Ecto neural progenitor cell (in vitro differentiated cells): ENCODE data around the gene PCDHA3.
A peak's percentile ranks its signal among the peaks of the same experiment; 100 is the strongest.
"Not testable (repeated sequence)": the region's sequence is repeated elsewhere in the genome, so short reads cannot be mapped to it uniquely, and the experiment has no call there.

Experiments used
- DNase-seq: peaks from one replicate; pipeline ENCODE4 v3.0.0-alpha.2; 2018; ENCODE audit warnings: low spot score

Gene PCDHA3

DNA sequence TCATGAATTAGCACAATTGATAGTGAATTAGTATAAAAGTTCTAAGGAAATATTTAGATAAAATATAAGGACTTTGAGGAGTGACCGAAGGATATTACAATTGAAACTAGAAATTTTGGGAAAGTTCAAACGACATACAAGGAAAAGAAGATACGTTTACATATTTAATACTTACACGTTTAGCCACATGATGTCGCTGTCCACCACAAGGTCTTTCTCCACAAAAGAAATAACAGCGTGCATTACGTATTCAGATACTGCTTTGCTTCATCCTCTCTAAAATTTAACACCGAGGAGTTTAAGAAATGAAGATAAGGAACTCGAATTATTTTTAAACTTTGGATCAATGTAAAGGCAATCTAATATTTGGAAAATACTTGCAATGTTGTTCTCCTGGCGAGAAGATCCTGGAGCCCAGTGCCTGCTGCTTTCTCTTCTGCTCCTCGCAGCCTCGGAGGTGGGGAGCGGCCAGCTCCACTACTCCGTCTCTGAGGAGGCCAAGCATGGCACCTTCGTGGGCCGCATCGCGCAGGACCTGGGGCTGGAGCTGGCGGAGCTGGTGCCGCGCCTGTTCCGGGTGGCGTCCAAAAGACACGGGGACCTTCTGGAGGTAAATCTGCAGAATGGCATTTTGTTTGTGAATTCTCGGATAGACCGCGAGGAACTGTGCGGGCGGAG is at the start of gene PCDHA3:
Gene PCDHA3 (plus strand): TSS at position 242 of the 678 bp plus-strand sequence.
- no peak for DNase-seq

GRCh38 chr5:140753561-140753960 is 47.3 kb upstream of the PCDHA3 start:
- no peak for DNase-seq

- no peak for DNase-seq
Measured at GRCh38 chr5:140764177-140764973, 36.5 kb upstream of the PCDHA3 start.

GRCh38 chr5:140767444-140767843 is 33.4 kb upstream of the PCDHA3 start:
- DNase-seq = no peak

DNA sequence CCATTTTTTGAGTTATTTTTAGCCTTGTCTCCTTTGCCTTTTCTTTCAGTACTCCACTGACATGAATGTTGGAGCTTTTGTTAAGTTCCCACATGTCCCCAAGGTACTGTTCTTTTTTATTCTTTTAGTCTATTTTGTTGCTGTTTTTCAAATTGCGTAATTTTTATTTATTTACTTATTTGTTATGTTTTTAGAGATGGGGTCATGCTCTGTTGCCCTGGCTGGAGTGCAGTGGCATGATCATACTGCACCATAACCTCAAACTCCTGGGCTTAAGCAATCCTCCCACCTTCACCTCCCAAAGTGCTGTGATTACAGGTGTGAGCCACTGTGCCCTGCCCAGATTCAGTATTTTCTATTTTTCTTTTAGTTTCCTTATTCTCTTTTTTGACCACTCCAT is 20.3 kb upstream of the PCDHA3 start:
- no peak for DNase-seq

GRCh38 chr5:140785905-140786686 is 14.8 kb upstream of the PCDHA3 start, which contains the start of gene PCDHA1:
Gene PCDHA1 (plus strand): TSS chr5:140786140.
- DNase-seq = no peak

DNA sequence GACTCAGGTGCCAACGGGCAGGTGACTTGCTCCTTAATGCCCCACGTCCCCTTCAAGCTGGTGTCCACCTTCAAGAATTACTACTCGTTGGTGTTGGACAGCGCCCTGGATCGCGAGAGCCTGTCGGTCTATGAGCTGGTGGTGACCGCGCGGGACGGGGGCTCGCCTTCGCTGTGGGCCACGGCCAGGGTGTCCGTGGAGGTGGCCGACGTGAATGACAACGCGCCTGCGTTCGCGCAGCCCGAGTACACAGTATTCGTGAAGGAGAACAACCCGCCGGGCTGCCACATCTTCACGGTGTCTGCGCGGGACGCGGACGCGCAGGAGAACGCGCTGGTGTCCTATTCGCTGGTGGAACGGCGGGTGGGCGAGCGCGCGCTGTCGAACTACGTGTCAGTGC is 13.4 kb upstream of the PCDHA3 start:
- not testable (repeated sequence) for DNase-seq

- DNase-seq = not testable (repeated sequence)
Measured at GRCh38 chr5:140787849-140788504, 12.9 kb upstream of the PCDHA3 start.

- no peak for DNase-seq
Measured at GRCh38 chr5:140791089-140791488, 9.8 kb upstream of the PCDHA3 start.

DNA sequence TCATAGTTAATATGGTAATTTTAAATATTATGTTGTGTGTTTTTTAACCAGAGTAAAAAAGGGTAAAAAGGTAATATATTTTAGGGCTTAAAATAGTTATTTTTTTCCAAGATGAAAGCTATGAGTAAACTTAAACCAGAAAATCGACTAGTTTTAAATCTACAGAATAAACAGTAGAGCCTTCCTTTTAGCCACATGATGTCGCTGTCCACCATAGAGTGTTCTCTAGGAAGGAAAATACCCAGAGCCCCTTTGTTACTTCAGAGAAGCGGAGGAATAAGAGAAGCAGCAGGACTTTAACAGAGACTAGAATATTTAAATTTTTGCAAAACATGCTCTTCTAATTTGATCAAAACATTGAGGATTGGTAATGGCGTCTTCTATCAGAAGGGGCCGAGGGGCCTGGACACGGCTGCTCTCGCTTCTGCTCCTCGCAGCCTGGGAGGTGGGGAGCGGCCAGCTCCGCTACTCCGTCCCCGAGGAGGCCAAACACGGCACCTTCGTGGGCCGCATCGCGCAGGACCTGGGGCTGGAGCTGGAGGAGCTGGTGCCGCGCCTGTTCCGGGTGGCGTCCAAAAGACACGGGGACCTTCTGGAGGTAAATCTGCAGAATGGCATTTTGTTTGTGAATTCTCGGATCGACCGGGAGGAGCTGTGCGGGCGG is 6.1 kb upstream of the PCDHA3 start, which contains the start of gene PCDHA2:
Gene PCDHA2 (plus strand): TSS at position 258 of the 664 bp plus-strand sequence.
- no peak for DNase-seq

DNA sequence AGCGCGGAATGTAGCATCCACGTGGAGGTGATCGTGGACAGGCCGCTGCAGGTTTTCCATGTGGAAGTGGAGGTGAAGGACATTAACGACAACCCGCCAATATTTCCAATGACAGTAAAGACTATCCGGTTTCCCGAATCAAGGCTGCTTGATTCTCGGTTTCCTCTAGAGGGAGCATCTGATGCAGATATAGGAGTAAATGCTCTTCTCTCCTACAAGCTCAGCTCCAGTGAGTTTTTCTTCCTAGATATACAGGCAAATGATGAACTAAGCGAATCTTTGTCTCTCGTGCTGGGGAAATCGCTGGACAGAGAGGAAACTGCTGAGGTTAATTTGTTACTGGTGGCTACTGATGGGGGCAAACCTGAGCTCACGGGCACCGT is 5.6 kb upstream of the PCDHA3 start:
- no peak for DNase-seq

DNA sequence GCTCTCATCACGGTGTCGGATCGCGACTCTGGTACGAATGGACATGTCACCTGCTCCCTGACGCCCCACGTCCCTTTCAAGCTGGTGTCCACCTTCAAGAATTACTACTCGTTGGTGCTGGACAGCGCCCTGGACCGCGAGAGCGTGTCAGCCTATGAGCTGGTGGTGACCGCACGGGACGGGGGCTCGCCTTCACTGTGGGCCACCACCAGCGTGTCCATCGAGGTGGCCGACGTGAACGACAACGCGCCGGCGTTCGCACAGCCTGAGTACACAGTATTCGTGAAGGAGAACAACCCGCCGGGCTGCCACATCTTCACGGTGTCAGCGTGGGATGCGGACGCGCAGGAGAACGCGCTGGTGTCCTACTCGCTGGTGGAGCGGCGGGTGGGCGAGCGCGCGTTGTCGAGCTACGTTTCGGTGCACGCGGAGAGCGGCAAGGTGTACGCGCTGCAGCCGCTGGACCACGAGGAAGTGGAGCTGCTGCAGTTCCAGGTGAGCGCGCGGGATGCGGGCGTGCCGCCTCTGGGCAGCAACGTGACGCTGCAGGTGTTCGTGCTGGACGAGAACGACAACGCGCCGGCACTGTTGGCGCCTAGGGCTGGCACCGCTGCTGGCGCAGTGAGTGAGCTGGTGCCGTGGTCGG is 4.7 kb upstream of the PCDHA3 start:
- DNase-seq = not testable (repeated sequence)

DNA sequence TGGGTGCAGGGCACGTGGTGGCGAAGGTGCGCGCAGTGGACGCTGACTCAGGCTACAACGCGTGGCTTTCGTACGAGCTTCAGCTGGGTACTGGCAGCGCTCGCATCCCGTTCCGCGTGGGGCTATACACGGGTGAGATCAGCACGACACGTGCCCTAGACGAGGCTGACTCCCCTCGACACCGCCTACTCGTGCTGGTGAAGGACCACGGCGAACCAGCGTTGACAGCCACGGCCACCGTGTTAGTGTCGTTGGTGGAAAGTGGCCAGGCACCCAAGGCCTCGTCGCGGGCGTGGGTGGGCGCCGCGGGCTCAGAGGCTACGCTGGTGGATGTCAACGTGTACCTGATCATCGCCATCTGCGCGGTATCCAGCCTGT is 4.2 kb upstream of the PCDHA3 start:
- no peak for DNase-seq

DNA sequence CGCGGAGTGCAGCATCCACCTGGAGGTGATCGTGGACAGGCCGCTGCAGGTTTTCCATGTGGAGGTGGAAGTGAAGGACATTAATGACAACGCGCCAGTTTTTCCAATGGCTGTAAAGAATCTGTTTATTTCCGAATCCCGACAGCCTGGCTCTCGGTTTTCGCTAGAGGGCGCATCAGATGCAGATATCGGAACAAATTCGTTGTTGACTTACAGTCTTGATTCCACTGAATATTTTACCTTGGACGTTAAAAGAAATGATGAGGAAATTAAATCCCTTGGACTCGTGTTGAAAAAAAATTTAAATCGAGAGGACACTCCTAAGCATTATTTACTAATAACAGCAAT is 611 bp downstream of the PCDHA3 start:
- DNase-seq = no peak

DNA sequence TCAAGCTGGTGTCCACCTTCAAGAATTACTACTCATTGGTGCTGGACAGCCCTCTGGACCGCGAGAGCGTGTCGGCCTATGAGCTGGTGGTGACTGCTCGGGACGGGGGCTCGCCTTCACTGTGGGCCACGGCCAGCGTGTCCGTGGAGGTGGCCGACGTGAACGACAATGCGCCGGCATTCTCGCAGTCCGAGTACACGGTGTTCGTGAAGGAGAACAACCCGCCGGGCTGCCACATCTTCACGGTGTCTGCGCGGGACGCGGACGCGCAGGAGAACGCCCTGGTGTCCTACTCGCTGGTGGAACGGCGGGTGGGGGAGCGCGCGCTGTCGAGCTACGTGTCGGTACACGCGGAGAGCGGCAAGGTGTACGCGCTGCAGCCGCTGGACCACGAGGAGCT is 1.5 kb downstream of the PCDHA3 start:
- not testable (repeated sequence) for DNase-seq

DNA sequence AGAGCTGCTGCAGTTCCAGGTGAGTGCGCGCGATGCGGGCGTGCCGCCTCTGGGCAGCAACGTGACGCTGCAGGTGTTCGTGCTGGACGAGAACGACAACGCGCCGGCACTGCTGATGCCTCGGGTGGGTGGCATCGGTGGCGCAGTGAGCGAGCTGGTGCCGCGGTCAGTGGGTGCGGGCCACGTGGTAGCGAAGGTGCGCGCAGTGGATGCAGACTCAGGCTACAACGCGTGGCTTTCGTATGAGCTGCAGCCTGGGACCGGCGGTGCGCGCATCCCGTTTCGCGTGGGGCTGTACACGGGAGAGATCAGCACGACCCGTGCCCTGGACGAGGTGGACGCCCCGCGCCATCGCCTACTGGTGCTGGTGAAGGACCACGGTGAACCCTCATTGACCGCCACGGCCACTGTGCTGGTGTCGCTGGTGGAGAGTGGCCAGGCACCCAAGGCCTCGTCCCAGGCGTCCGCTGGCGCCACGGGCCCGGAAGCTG is 2.0 kb downstream of the PCDHA3 start:
- DNase-seq = no peak

GRCh38 chr5:140806834-140807775 is 6.2 kb downstream of the PCDHA3 start, which contains the start of gene PCDHA4:
Gene PCDHA4 (plus strand): TSS chr5:140807068.
- DNase-seq = peak; percentile 81

- DNase-seq = not testable (repeated sequence)
Measured at GRCh38 chr5:140808241-140808888, 7.5 kb downstream of the PCDHA3 start.

- no peak for DNase-seq
Measured at GRCh38 chr5:140808889-140809291, 8.0 kb downstream of the PCDHA3 start.
